ENCODE measurements around the gene IFT122. TPM values are rescaled to one million over a fixed set of nuclear protein-coding genes. Genes with fewer than 3 reads are reported as not detected.

Gene IFT122
- total and polyA plus RNA-seq, 2 donors (not counting 3 experiments of a cell fraction or from before 2014, with no cell fraction given), result 38.4 to 41.7 TPM

- Histone ChIP-seq H3K9me1 (replicated peaks; ENCODE audit: control insufficient read depth, extremely low read depth, insufficient read depth, low read length) (no peaks in the 10 kb centered on the region), H3K79me2 (ENCODE audit: control insufficient read depth, insufficient read depth, low read length) (no peaks in the 10 kb centered on the region), H3K4me2 (ENCODE audit: insufficient read depth, low read length) (no peak overlapping the region), H4K20me1 (replicated peaks; ENCODE audit: control insufficient read depth, extremely low read depth, insufficient read depth, low read length) (no peaks in the 10 kb centered on the region), H3K9me3 (replicated peaks; ENCODE audit: control insufficient read depth, insufficient read depth, low read length) (no peaks in the 10 kb centered on the region), H3K4me1 (ENCODE audit: control insufficient read depth, extremely low read depth, insufficient read depth, low read length) (peaks cover 11% of the 10 kb centered on the region), H3K27ac (ENCODE audit: insufficient read depth, low read depth, low read length) (no peak overlapping the region), H2AFZ (ENCODE audit: low read depth, low read length) (no peak overlapping the region), H3K9ac (replicated peaks; ENCODE audit: extremely low read depth, insufficient read depth, low read length) (no peak overlapping the region), H3K4me3 (replicated peaks in 1 of 3; ENCODE audit: insufficient read depth in 1 of 3, low read depth in 1 of 3, low read length in 3 of 3) (no peak overlapping the region), H3K27me3 (ENCODE audit: control insufficient read depth in 2 of 2, insufficient read depth in 2 of 2, low read length in 2 of 2) (no peaks in the 10 kb centered on the region), H3K36me3 (ENCODE audit: control insufficient read depth in 2 of 2, extremely low read depth in 1 of 2, insufficient read depth in 2 of 2, low read length in 2 of 2) (no peaks in the 10 kb centered on the region)
- dilution Hi-C loops (cut with MboI; ENCODE audit: extremely low pct_ligation_motif_present, low sequenced_read_pairs), result no loop called here
- FAIRE-seq (no peak), DNase-seq (ENCODE audit: low read depth, low spot score) (no peak)
- POLR2A ChIA-PET, result no interaction called here
- TF ChIP-seq GATA2 (IDR thresholded peaks at IDR 0.05; ENCODE audit: insufficient read depth, insufficient read length, low read depth, low read length) (no peak), POLR2AphosphoS5 (IDR thresholded peaks at IDR 0.05; ENCODE audit: insufficient read depth, low read depth, low read length) (no peak), FOS (IDR thresholded peaks at IDR 0.05; ENCODE audit: borderline replicate concordance, insufficient read depth, low read length) (no peak), POLR2A (IDR thresholded peaks at IDR 0.05; ENCODE audit: low read depth, low read length) (no peak), CTCF (IDR thresholded peaks at IDR 0.05; ENCODE audit: extremely low read depth in 1 of 2, insufficient read depth in 1 of 2, low read depth in 1 of 2, low read length in 2 of 2) (no peak), MYC (IDR thresholded peaks at IDR 0.05; ENCODE audit: low read depth, low read length) (no peak), EZH2 (IDR thresholded peaks at IDR 0.05; ENCODE audit: borderline replicate concordance, low read depth, low read length, severe bottlenecking) (no peak), JUN (IDR thresholded peaks at IDR 0.05; ENCODE audit: borderline replicate concordance, insufficient read depth, insufficient read length, low read depth) (no peak), MAX (IDR thresholded peaks at IDR 0.05; ENCODE audit: insufficient read depth, insufficient read length) (no peak)
- CTCF ChIA-PET, result interaction anchor here (1.2 to 1.8 kb wide), 3 partner anchors 14 to 67 kb away, joined by 3 to 6 read pairs (median 3); no protein-coding TSS in a partner anchor
- intact Hi-C loops (cut with micrococcal nuclease), result no loop called here
- BruUV-seq (replicated peaks), result no TSS peak
These were observed 86.3 kb downstream of the IFT122 start for GRCh38 chr3:129526121-129526900.

Measured in endothelial cell of umbilical vein (primary cell).